Muscle layer of duodenum (tissue), 2 donors: ENCODE data around the gene ATP5PD.
"Not testable (repeated sequence)": the region's sequence is repeated elsewhere in the genome, so short reads cannot be mapped to it uniquely, and the experiment has no call there.

ENCODE experiments used
- H3K27ac ChIP-seq: one replicate; pipeline ENCODE4 v1.7.0; 2013; ENCODE audit warnings: mild to moderate bottlenecking, low read length
- H3K27me3 ChIP-seq: one replicate; pipeline ENCODE4 v1.7.0; 2013; ENCODE audit warnings: low read depth, mild to moderate bottlenecking, control low read depth, low read length
- H3K36me3 ChIP-seq, 2 donors: one replicate each; pipeline ENCODE4 v1.7.0; 2013; ENCODE audit warnings: low read length in 2 of 2, control low read depth in 1 of 2, mild to moderate bottlenecking in 1 of 2; ENCODE audit not compliant: insufficient read depth in 2 of 2, control insufficient read depth in 1 of 2
- H3K4me1 ChIP-seq, 2 donors: one replicate each; pipeline ENCODE4 v1.7.0; 2013; ENCODE audit warnings: low read length in 2 of 2, mild to moderate bottlenecking in 2 of 2, control low read depth in 1 of 2, moderate library complexity in 1 of 2; ENCODE audit not compliant: insufficient read depth in 2 of 2, control insufficient read depth in 1 of 2
- H3K4me3 ChIP-seq, 2 donors: one replicate each; pipeline ENCODE4 v1.7.0; 2013; ENCODE audit warnings: low read length in 2 of 2, low read depth in 1 of 2, mild to moderate bottlenecking in 1 of 2
- H3K9me3 ChIP-seq, 2 donors: one replicate each; pipeline ENCODE4 v1.7.0; 2013; ENCODE audit warnings: low read length in 2 of 2, control low read depth in 1 of 2, mild to moderate bottlenecking in 1 of 2; ENCODE audit not compliant: control insufficient read depth in 1 of 2
- donor health status: healthy.

ATP5PD gene

GRCh38 chr17:75010683-75011400, 35.9 kb downstream of the ATP5PD start:
- Histone ChIP-seq H3K36me3 (no peaks in the 10 kb centered on the region), H3K4me1 (peaks cover 14 to 29% of the 10 kb centered on the region in 2 donors), H3K4me3 (peak overlapping the region in 1 of 2 donors; percentile 91), H3K27me3 (no peaks in the 10 kb centered on the region), H3K27ac (peak overlapping the region; percentile 71), H3K9me3 (no peaks in the 10 kb centered on the region)

DNA sequence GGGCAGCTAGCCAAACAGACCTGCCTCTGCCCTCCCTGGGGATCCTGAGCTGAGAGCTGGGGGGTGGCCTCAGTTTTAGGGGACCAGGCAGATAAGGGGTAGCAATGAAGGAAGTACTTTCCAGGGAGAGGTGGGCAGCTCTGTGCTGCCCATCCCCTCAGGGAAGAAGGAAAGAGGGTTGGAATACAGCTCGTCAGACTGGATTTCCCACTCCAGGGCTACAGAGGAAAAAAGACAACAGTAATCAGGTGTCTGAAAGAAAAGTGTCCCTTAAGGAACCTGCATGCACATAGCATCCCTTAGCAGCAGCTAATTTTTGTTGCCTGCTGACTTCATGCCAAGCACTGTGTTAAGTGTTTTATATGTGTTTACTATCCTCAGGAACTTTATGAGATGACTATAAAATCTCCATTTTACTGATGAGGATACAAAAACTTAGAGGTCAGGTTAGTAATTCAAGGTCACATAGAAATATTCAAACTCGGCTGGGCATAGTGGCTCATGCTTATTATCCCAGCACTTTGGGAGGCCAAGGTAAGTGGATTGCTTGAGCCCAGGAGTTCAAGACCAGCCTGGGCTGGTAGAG, 37.5 kb downstream of the ATP5PD start:
- Histone ChIP-seq H3K4me1 (peaks cover 14 to 29% of the 10 kb centered on the region in 2 donors), H3K36me3 (peaks cover 0 to 13% of the 10 kb centered on the region in 2 donors), H3K9me3 (no peaks in the 10 kb centered on the region), H3K27ac (no peak overlapping the region), H3K27me3 (no peaks in the 10 kb centered on the region), H3K4me3 (no peak overlapping the region)

GRCh38 chr17:75008373-75008772, 38.4 kb downstream of the ATP5PD start:
- H3K4me1 ChIP-seq = peaks cover 7 to 23% of the 10 kb centered on the region in 2 donors
- H3K27ac ChIP-seq = no peak overlapping the region
- peaks cover 0 to 21% of the 10 kb centered on the region in 2 donors for H3K36me3 ChIP-seq
- H3K27me3 ChIP-seq = no peaks in the 10 kb centered on the region
- H3K4me3 ChIP-seq = no peak overlapping the region
- no peaks in the 10 kb centered on the region for H3K9me3 ChIP-seq

DNA sequence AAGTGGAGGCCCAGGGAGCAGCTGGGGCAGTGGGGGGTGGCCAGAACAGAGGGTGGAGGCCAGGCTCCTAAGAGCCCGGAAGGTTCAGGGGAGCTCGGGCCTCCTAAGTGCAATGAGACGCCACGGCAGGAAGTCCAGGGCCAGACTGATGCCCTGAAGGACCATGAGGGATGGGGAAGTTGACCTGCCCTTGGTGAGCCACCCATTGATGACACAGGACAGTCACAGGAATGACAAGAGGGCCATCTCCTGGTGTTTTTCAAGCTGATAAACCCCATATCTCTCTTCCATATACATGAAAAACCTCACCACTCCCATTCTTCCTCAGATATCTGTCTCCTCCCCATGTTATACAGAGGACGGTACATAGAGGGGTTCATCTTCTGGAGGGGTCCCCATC, 40.1 kb downstream of the ATP5PD start:
- Histone ChIP-seq H3K36me3 (peaks cover 10 to 38% of the 10 kb centered on the region in 2 donors), H3K9me3 (no peaks in the 10 kb centered on the region), H3K27me3 (no peaks in the 10 kb centered on the region), H3K4me1 (peaks cover 5 to 13% of the 10 kb centered on the region in 2 donors), H3K27ac (no peak overlapping the region), H3K4me3 (no peak overlapping the region)

GRCh38 chr17:75006084-75006483, 40.7 kb downstream of the ATP5PD start:
- not testable (repeated sequence) for H3K9me3 ChIP-seq, H3K4me3 ChIP-seq, H3K27ac ChIP-seq, H3K27me3 ChIP-seq, H3K4me1 ChIP-seq
- peaks cover 14 to 44% of the 10 kb centered on the region in 2 donors for H3K36me3 ChIP-seq

DNA sequence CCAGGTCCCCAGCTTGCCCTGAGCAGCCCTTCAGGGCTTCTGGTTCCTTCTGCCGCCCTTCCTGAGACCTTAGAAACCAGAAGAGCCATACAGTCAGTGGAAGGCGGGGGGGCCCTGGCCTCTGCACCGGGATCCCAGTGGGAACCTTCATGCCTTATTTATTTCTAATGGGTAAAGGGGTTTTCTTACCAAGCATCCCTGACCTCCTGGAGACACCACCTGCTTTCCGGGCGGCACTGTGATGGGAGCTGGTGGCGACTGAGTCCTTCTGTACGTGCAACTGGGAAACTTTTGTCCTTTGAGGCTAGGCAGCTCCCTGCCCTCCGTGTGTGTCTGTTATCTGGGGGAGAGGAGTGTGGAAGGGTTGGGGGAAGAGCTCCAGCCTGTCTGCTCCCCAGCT, 41.5 kb downstream of the ATP5PD start:
- Histone ChIP-seq H3K4me1 (no peaks in the 10 kb centered on the region), H3K27ac (no peak overlapping the region), H3K36me3 (peaks cover 14 to 44% of the 10 kb centered on the region in 2 donors), H3K4me3 (no peak overlapping the region), H3K27me3 (no peaks in the 10 kb centered on the region), H3K9me3 (no peaks in the 10 kb centered on the region)

GRCh38 chr17:75004371-75004770, 42.4 kb downstream of the ATP5PD start:
- Histone ChIP-seq H3K9me3 (no peaks in the 10 kb centered on the region), H3K4me1 (no peaks in the 10 kb centered on the region), H3K36me3 (peaks cover 17 to 49% of the 10 kb centered on the region in 2 donors), H3K27me3 (no peaks in the 10 kb centered on the region), H3K4me3 (no peak overlapping the region), H3K27ac (no peak overlapping the region)

DNA sequence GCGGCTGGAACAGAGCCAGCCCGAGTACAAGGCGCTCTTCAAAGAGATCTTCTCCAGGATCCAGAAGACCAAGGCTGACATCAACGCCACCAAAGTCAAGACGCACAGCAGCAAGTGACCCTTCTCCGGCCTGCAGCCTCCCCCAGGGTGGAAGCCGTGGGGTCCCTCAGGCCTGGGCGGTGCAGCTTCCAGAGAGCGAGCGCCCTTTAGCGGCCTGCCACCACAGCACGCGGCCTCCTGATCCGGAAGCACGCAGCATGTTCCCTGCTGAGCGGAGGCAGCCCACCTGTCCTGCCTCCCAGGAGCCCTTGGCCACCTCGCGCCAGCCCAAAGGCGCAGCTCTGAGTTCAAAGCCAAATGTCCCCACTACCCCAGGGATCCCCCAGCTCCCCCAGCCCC, 42.8 kb downstream of the ATP5PD start:
- Histone ChIP-seq H3K27ac (no peak overlapping the region), H3K36me3 (peaks cover 19 to 49% of the 10 kb centered on the region in 2 donors), H3K4me3 (no peak overlapping the region), H3K27me3 (no peaks in the 10 kb centered on the region), H3K9me3 (no peaks in the 10 kb centered on the region), H3K4me1 (no peaks in the 10 kb centered on the region)

DNA sequence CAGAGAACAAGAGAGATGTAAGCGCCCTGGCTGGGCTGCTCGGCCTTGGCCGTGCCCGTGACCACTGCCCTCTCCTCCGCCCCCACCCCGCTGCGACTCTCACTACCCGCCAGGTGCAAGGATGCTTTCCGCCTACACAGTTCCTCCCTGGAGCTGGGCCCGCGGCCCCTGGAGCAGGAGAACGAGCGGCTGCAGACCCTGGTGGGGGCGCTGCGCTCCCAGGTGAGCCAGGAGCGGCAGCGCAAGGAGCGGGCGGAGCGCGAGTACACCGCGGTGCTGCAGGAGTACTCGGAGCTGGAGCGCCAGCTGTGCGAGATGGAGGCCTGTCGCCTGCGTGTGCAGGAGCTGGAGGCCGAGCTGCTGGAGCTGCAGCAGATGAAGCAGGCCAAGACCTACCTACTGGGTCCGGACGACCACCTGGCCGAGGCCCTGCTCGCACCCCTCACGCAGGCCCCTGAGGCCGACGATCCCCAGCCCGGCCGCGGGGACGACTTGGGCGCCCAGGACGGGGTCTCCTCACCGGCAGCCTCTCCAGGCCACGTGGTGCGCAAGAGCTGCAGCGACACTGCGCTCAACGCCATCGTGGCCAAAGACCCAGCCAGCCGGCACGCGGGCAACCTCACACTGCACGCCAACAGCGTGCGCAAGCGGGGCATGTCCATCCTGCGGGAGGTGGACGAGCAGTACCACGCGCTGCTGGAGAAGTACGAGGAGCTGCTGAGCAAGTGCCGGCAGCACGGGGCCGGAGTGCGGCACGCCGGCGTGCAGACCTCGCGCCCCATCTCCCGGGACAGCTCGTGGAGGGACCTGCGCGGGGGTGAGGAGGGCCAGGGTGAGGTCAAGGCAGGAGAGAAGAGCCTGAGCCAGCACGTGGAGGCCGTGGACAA, 43.5 kb downstream of the ATP5PD start:
- Histone ChIP-seq H3K36me3 (peaks cover 19 to 49% of the 10 kb centered on the region in 2 donors), H3K4me3 (no peak overlapping the region)

DNA sequence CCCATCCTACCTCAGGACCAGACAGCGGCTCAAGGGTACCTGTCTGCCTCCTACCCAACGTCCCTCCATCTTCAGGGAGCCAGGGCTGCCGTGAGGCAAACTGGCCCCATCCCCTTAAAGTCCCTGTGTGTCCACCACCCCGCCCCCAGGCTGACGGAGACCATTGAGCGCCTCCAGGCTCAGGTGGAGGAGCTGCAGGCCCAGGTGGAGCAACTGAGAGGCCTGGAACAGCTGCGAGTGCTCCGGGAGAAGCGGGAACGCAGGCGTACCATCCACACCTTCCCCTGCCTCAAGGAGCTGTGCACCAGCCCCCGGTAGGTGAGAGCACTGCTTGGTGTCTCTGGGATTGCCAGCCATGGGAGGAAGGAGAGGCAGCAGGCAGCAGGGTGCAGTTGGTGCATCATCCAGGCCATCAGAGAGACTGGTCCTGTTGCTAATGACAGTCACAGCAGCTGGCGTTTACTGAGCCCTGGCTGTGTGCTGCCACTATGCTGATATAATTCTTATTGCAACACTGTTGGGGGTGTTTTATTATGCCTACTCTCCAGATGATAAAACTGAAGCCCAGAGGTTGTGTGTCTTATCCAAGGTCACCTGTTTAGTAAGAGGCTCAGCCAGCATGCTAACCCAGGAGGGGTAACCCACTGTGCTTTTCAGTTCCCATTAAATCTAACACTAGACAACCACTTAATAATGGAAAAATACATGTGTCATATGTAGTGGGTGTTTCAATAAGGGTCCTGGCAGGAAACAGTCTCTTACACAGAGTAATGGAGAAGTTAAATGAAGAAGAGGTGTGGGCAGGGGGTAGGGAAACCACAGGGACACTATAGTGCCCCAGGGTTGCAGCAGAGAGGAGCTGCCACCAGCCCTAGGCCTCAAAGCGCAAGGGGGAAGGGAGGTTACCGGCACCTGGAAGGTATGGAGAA, 44.6 kb downstream of the ATP5PD start:
- no peaks in the 10 kb centered on the region for H3K9me3 ChIP-seq
- H3K4me3 ChIP-seq = no peak overlapping the region
- no peak overlapping the region for H3K27ac ChIP-seq
- H3K36me3 ChIP-seq = peaks cover 19 to 49% of the 10 kb centered on the region in 2 donors
- no peaks in the 10 kb centered on the region for H3K4me1 ChIP-seq
- no peaks in the 10 kb centered on the region for H3K27me3 ChIP-seq

More for the DNA sequence above, 43.5 kb downstream of the ATP5PD start:
- Histone ChIP-seq H3K27ac (no peak overlapping the region), H3K9me3 (no peaks in the 10 kb centered on the region), H3K27me3 (no peaks in the 10 kb centered on the region), H3K4me1 (no peaks in the 10 kb centered on the region)
